GM23338 (cell line): ENCODE data around the gene TRMT10B. TPM values are rescaled to one million over a fixed set of nuclear protein-coding genes. Genes with fewer than 3 reads are reported as not detected.

Source experiments
- ATAC-seq: fragments of 200-7000 bp; cut with Tn5 transposase; 3 replicates; pipeline ENCODE4 v1.9.1; 2020
- DNase-seq: peaks from one replicate; pipeline ENCODE4 v3.0.0-alpha.2; 2015; ENCODE audit warnings: low spot score
- H2AFZ ChIP-seq: fragments of 200-600 bp; sonication (generic); 2 replicates; pipeline ENCODE4 v1.8.0; 2016; ENCODE audit warnings: antibody characterized with exemption, mild to moderate bottlenecking, moderate library complexity
- H3F3A ChIP-seq: fragments of 200-600 bp; sonication (generic); replicated peaks from 2 replicates; pipeline ENCODE4 v1.8.0; 2017; ENCODE audit warnings: antibody characterized with exemption, mixed run types, low read depth
- H3K27ac ChIP-seq: fragments of 200-600 bp; sonication (generic); 2 replicates; pipeline ENCODE4 v1.6.1; 2016; ENCODE audit warnings: low read depth
- H3K27me3 ChIP-seq: fragments of 200-600 bp; sonication (generic); 2 replicates; pipeline ENCODE4 v1.8.0; 2016; ENCODE audit warnings: mild to moderate bottlenecking, mixed run types, moderate library complexity; ENCODE audit not compliant: insufficient read depth
- H3K36me3 ChIP-seq: fragments of 200-600 bp; sonication (generic); 2 replicates; pipeline ENCODE4 v1.8.0; 2016; ENCODE audit warnings: mild to moderate bottlenecking; ENCODE audit not compliant: insufficient read depth
- H3K4me1 ChIP-seq: fragments of 200-600 bp; sonication (generic); 2 replicates; pipeline ENCODE4 v1.8.0; 2016; ENCODE audit warnings: mild to moderate bottlenecking, moderate library complexity; ENCODE audit not compliant: insufficient read depth
- H3K4me2 ChIP-seq: fragments of 200-600 bp; sonication (generic); 2 replicates; pipeline ENCODE4 v1.7.1; 2017; ENCODE audit warnings: mixed run types
- H3K4me3 ChIP-seq: fragments of 200-600 bp; sonication (generic); 2 replicates; pipeline ENCODE4 v1.6.1; 2016; ENCODE audit warnings: mixed run types
- H3K79me2 ChIP-seq: fragments of 200-600 bp; sonication (generic); replicated peaks from 2 replicates; pipeline ENCODE4 v1.8.0; 2017; ENCODE audit warnings: mild to moderate bottlenecking; ENCODE audit not compliant: insufficient read depth
- H3K9me2 ChIP-seq: fragments of 200-600 bp; sonication (generic); 2 replicates; pipeline ENCODE4 v1.8.0; 2017; ENCODE audit not compliant: insufficient read depth
- H4K20me1 ChIP-seq: fragments of 200-600 bp; sonication (generic); replicated peaks from 2 replicates; pipeline ENCODE4 v1.8.0; 2017; ENCODE audit warnings: mild to moderate bottlenecking; ENCODE audit not compliant: insufficient read depth
- H3K27ac Mint-ChIP-seq: 2 replicates; pipeline ENCODE4 v1.8.0; 2020; ENCODE audit warnings: inconsistent platforms, mild to moderate bottlenecking, moderate library complexity, mixed read lengths
- H3K27me3 Mint-ChIP-seq: 3 replicates; pipeline ENCODE4 v1.8.0; 2022; ENCODE audit warnings: low read depth, mild to moderate bottlenecking, moderate library complexity, mixed read lengths, inconsistent platforms; ENCODE audit not compliant: insufficient read depth, poor library complexity
- H3K36me3 Mint-ChIP-seq: 3 replicates; pipeline ENCODE4 v1.8.0; 2021; ENCODE audit warnings: low read depth, mild to moderate bottlenecking, inconsistent platforms, moderate library complexity, mixed read lengths
- H3K4me1 Mint-ChIP-seq: 3 replicates; pipeline ENCODE4 v1.8.0; 2020; ENCODE audit warnings: mild to moderate bottlenecking, inconsistent platforms, mixed read lengths
- H3K4me3 Mint-ChIP-seq: 3 replicates; pipeline ENCODE4 v1.8.0; 2021; ENCODE audit warnings: moderate library complexity, mild to moderate bottlenecking, inconsistent platforms, mixed read lengths
- H3K9me3 Mint-ChIP-seq: 3 replicates; pipeline ENCODE4 v1.8.0; 2020; ENCODE audit warnings: moderate library complexity, mild to moderate bottlenecking, inconsistent platforms, mixed read lengths
- CREB1 ChIP-seq: fragments of 250-450 bp; sonication (Bioruptor Pico); IDR thresholded peaks from 2 replicates; pipeline ENCODE4 v1.5.0; 2020; ENCODE audit warnings: low read depth, mild to moderate bottlenecking, moderate library complexity
- EZH2 ChIP-seq: fragments of 200-600 bp; sonication (generic); IDR thresholded peaks from one replicate; pipeline ENCODE4 v1.8.0; 2017; ENCODE audit warnings: antibody characterized with exemption, mild to moderate bottlenecking, low read depth; ENCODE audit not compliant: unreplicated experiment
- EZH2phosphoT487 ChIP-seq: fragments of 200-600 bp; sonication (generic); IDR thresholded peaks from one replicate; pipeline ENCODE4 v1.8.1; 2018; ENCODE audit warnings: antibody characterized with exemption; ENCODE audit not compliant: unreplicated experiment
- JUNB ChIP-seq: IDR thresholded peaks from one replicate; pipeline ENCODE4 v1.6.1; 2016; ENCODE audit warnings: antibody characterized with exemption; ENCODE audit not compliant: unreplicated experiment
- NANOG ChIP-seq: IDR thresholded peaks from 2 replicates; pipeline ENCODE4 v1.6.1; 2016; ENCODE audit warnings: antibody characterized with exemption, borderline replicate concordance
- POLR2AphosphoS5 ChIP-seq: IDR thresholded peaks from 2 replicates; pipeline ENCODE4 v1.6.1; 2016; ENCODE audit warnings: antibody characterized with exemption, low read depth
- STAT1 ChIP-seq: IDR thresholded peaks from one replicate; pipeline ENCODE4 v1.6.1; 2016; ENCODE audit warnings: antibody characterized with exemption; ENCODE audit not compliant: unreplicated experiment
- ZNF114 ChIP-seq: fragments of 250-450 bp; sonication (Bioruptor Pico); IDR thresholded peaks from 2 replicates; pipeline ENCODE4 v1.5.0; 2020; ENCODE audit warnings: mild to moderate bottlenecking, moderate library complexity
- ZNF331 ChIP-seq: fragments of 250-450 bp; sonication (Bioruptor Pico); IDR thresholded peaks from 2 replicates; pipeline ENCODE4 v1.5.0; 2020; ENCODE audit warnings: low read depth, mild to moderate bottlenecking, moderate library complexity
- polyA plus RNA-seq: library from polyadenylated mRNA; unstranded; fragments of >200 nt; fragmentation: Nextera tagmentation; extraction: Ambion mirVana; gene quantifications from 2 replicates; pipeline ENCODE4 v1.2.1, GENCODE V29; 2016
- total RNA-seq: library from RNA; depleted of rRNA; stranded (reverse); fragments of >200 nt; shearing (Covaris generic); gene quantifications from 2 replicates; pipeline ENCODE4 v1.2.3, GENCODE V29; 2014
- TF ChIP-seq, protein P1 (sequence below), 2 experiments: fragments of 200-600 bp in 1 of 2; sonication (generic) in 1 of 2; conservative IDR thresholded peaks; 2 replicates each; pipeline versions ENCODE4 v1.5.1 to v1.6.1; 2016 to 2017; ENCODE audit warnings: antibody characterized with exemption in 2 of 2, low read depth in 2 of 2, mild to moderate bottlenecking in 2 of 2, moderate library complexity in 1 of 2
- TF ChIP-seq, protein P2 (sequence below): IDR thresholded peaks from one replicate; pipeline ENCODE4 v1.6.1; 2018; ENCODE audit warnings: antibody characterized with exemption; ENCODE audit not compliant: unreplicated experiment
- TF ChIP-seq, protein P3 (sequence below): IDR thresholded peaks from 2 replicates; pipeline ENCODE4 v1.6.1; 2016; ENCODE audit warnings: antibody characterized with exemption
- TF ChIP-seq, protein P4 (sequence below): fragments of 250-450 bp; sonication (Bioruptor Pico); IDR thresholded peaks from 2 replicates; pipeline ENCODE4 v1.5.0; 2020; ENCODE audit warnings: mild to moderate bottlenecking, moderate library complexity

The TRMT10B gene
- total and polyA plus RNA-seq, 2 experiments from 2014 or later, result 3.1 to 10.8 TPM

DNA sequence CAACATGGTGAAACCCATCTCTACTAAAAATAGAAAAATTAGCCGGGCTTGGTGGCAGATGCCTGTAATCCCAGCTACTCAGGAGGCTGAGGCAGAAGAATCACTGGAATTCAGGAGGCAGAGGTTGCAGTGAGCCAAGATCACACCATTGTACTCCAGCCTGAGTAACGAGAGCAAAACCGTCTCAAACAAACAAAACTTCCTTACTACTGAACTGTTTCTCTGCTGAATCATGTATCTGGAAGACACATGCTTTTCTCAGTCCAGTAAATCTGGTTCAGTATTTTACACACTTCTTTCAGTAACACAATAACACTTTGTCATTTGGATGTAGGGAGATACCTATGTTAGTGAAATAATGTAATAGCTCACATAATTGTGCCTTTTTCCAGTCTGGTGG, 7.9 kb downstream of the TRMT10B start:
- Histone ChIP-seq H3F3A (no peaks in the 10 kb centered on the region), H3K27me3 (no peaks in the 10 kb centered on the region), H3K4me3 (no peak overlapping the region), H3K9me2 (no peaks in the 10 kb centered on the region), H2AFZ (no peak overlapping the region), H4K20me1 (no peaks in the 10 kb centered on the region; the same call in none of the 2 replicates), H3K4me1 (no peaks in the 10 kb centered on the region), H3K4me2 (no peak overlapping the region), H3K36me3 (no peaks in the 10 kb centered on the region), H3K27ac (no peak overlapping the region), H3K79me2 (no peaks in the 10 kb centered on the region)
- DNase-seq (no peak), ATAC-seq (no peak)
- Mint-ChIP-seq H3K9me3 (0 out of 3 replicates have a peak, but pooled peaks cover 3% of the 10 kb centered on the region), H3K36me3 (peaks cover 13% of the 10 kb centered on the region; the same call in 2 of the 3 replicates), H3K4me1 (no peaks in the 10 kb centered on the region), H3K4me3 (no peak overlapping the region), H3K27ac (peak overlapping the region; percentile 61), H3K27me3 (no peaks in the 10 kb centered on the region)
- TF ChIP-seq NANOG (no peak), EZH2 (no peak), ZNF114 (CRISPR knock-in tag) (no peak), ZNF331 (CRISPR knock-in tag) (no peak), JUNB (no peak), STAT1 (no peak), CREB1 (CRISPR knock-in tag) (no peak), POLR2AphosphoS5 (no peak), EZH2phosphoT487 (no peak)
- TF ChIP-seq, protein P1, sequence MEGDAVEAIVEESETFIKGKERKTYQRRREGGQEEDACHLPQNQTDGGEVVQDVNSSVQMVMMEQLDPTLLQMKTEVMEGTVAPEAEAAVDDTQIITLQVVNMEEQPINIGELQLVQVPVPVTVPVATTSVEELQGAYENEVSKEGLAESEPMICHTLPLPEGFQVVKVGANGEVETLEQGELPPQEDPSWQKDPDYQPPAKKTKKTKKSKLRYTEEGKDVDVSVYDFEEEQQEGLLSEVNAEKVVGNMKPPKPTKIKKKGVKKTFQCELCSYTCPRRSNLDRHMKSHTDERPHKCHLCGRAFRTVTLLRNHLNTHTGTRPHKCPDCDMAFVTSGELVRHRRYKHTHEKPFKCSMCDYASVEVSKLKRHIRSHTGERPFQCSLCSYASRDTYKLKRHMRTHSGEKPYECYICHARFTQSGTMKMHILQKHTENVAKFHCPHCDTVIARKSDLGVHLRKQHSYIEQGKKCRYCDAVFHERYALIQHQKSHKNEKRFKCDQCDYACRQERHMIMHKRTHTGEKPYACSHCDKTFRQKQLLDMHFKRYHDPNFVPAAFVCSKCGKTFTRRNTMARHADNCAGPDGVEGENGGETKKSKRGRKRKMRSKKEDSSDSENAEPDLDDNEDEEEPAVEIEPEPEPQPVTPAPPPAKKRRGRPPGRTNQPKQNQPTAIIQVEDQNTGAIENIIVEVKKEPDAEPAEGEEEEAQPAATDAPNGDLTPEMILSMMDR (conservative IDR thresholded peaks at IDR 0.05; ENCODE audit: low read depth in 2 of 2), result no peak
- TF ChIP-seq, protein P2, sequence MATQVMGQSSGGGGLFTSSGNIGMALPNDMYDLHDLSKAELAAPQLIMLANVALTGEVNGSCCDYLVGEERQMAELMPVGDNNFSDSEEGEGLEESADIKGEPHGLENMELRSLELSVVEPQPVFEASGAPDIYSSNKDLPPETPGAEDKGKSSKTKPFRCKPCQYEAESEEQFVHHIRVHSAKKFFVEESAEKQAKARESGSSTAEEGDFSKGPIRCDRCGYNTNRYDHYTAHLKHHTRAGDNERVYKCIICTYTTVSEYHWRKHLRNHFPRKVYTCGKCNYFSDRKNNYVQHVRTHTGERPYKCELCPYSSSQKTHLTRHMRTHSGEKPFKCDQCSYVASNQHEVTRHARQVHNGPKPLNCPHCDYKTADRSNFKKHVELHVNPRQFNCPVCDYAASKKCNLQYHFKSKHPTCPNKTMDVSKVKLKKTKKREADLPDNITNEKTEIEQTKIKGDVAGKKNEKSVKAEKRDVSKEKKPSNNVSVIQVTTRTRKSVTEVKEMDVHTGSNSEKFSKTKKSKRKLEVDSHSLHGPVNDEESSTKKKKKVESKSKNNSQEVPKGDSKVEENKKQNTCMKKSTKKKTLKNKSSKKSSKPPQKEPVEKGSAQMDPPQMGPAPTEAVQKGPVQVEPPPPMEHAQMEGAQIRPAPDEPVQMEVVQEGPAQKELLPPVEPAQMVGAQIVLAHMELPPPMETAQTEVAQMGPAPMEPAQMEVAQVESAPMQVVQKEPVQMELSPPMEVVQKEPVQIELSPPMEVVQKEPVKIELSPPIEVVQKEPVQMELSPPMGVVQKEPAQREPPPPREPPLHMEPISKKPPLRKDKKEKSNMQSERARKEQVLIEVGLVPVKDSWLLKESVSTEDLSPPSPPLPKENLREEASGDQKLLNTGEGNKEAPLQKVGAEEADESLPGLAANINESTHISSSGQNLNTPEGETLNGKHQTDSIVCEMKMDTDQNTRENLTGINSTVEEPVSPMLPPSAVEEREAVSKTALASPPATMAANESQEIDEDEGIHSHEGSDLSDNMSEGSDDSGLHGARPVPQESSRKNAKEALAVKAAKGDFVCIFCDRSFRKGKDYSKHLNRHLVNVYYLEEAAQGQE, result no peak
- TF ChIP-seq, protein P3, sequence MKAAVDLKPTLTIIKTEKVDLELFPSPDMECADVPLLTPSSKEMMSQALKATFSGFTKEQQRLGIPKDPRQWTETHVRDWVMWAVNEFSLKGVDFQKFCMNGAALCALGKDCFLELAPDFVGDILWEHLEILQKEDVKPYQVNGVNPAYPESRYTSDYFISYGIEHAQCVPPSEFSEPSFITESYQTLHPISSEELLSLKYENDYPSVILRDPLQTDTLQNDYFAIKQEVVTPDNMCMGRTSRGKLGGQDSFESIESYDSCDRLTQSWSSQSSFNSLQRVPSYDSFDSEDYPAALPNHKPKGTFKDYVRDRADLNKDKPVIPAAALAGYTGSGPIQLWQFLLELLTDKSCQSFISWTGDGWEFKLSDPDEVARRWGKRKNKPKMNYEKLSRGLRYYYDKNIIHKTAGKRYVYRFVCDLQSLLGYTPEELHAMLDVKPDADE, result no peak
- TF ChIP-seq, protein P4, sequence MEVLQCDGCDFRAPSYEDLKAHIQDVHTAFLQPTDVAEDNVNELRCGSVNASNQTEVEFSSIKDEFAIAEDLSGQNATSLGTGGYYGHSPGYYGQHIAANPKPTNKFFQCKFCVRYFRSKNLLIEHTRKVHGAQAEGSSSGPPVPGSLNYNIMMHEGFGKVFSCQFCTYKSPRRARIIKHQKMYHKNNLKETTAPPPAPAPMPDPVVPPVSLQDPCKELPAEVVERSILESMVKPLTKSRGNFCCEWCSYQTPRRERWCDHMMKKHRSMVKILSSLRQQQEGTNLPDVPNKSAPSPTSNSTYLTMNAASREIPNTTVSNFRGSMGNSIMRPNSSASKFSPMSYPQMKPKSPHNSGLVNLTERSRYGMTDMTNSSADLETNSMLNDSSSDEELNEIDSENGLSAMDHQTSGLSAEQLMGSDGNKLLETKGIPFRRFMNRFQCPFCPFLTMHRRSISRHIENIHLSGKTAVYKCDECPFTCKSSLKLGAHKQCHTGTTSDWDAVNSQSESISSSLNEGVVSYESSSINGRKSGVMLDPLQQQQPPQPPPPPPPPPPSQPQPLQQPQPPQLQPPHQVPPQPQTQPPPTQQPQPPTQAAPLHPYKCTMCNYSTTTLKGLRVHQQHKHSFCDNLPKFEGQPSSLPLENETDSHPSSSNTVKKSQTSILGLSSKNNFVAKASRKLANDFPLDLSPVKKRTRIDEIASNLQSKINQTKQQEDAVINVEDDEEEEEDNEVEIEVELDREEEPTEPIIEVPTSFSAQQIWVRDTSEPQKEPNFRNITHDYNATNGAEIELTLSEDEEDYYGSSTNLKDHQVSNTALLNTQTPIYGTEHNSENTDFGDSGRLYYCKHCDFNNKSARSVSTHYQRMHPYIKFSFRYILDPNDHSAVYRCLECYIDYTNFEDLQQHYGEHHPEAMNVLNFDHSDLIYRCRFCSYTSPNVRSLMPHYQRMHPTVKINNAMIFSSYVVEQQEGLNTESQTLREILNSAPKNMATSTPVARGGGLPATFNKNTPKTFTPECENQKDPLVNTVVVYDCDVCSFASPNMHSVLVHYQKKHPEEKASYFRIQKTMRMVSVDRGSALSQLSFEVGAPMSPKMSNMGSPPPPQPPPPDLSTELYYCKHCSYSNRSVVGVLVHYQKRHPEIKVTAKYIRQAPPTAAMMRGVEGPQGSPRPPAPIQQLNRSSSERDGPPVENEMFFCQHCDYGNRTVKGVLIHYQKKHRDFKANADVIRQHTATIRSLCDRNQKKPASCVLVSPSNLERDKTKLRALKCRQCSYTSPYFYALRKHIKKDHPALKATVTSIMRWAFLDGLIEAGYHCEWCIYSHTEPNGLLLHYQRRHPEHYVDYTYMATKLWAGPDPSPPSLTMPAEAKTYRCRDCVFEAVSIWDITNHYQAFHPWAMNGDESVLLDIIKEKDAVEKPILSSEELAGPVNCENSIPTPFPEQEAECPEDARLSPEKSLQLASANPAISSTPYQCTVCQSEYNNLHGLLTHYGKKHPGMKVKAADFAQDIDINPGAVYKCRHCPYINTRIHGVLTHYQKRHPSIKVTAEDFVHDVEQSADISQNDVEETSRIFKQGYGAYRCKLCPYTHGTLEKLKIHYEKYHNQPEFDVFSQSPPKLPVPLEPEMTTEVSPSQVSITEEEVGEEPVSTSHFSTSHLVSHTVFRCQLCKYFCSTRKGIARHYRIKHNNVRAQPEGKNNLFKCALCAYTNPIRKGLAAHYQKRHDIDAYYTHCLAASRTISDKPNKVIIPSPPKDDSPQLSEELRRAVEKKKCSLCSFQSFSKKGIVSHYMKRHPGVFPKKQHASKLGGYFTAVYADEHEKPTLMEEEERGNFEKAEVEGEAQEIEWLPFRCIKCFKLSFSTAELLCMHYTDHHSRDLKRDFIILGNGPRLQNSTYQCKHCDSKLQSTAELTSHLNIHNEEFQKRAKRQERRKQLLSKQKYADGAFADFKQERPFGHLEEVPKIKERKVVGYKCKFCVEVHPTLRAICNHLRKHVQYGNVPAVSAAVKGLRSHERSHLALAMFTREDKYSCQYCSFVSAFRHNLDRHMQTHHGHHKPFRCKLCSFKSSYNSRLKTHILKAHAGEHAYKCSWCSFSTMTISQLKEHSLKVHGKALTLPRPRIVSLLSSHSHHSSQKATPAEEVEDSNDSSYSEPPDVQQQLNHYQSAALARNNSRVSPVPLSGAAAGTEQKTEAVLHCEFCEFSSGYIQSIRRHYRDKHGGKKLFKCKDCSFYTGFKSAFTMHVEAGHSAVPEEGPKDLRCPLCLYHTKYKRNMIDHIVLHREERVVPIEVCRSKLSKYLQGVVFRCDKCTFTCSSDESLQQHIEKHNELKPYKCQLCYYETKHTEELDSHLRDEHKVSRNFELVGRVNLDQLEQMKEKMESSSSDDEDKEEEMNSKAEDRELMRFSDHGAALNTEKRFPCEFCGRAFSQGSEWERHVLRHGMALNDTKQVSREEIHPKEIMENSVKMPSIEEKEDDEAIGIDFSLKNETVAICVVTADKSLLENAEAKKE, result no peak
